ENCODE measurements around the gene TRIP4. TPM values are rescaled to one million over a fixed set of nuclear protein-coding genes. Genes with fewer than 3 reads are reported as not detected.

TRIP4 gene
- total and polyA plus RNA-seq, 4 donors = 17.0 to 23.6 (median 23.0) TPM

- 1 to 2% methylated on average over 45 of the region's 45 CpGs for WGBS, 2 donors
- Histone ChIP-seq H3K36me3 (ENCODE audit: control insufficient read depth in 4 of 4, insufficient read depth in 4 of 4, low read length in 4 of 4) (peaks cover 0 to 6% (median 0%) of the 10 kb centered on the region in 4 donors), H3K27ac (ENCODE audit: low read depth in 1 of 2, low read length in 1 of 2) (peak within 1 kb of the TSS; percentile 88 to 91), H3K4me3 (peak within 1 kb of the TSS; percentile 62), H3K9me3 (ENCODE audit: control insufficient read depth in 4 of 4, insufficient read depth in 3 of 4, low read length in 3 of 4) (no peaks in the 10 kb centered on the region), H3K9ac (ENCODE audit: insufficient read depth in 1 of 2, low read length in 2 of 2) (peak within 1 kb of the TSS in 1 of 2 donors; percentile 75), H3K4me1 (ENCODE audit: control insufficient read depth in 5 of 5, insufficient read depth in 5 of 5, low read length in 5 of 5) (peaks cover 7 to 52% (median 16%) of the 10 kb centered on the region in 5 donors), H3K27me3 (ENCODE audit: control insufficient read depth in 3 of 3, insufficient read depth in 3 of 3, low read length in 2 of 3) (no peaks in the 10 kb centered on the region)
- DNase-seq (peak; percentile 97), ATAC-seq (ENCODE audit: insufficient read depth, low FRiP score) (peak; percentile 92)
- TF ChIP-seq CTCF (IDR thresholded peaks at IDR 0.05; ENCODE audit: control extremely low read depth, extremely low read depth) = no peak
Observed at GRCh38 chr15:64460206-64460723, 72.6 kb downstream of the TRIP4 start, which contains the start of gene ZNF609. TSS of gene ZNF609 (plus strand) at chr15:64460578. CDS start at chr15:64499420, 38,842 bp downstream.

- H3K4me1 ChIP-seq (ENCODE audit: control insufficient read depth in 5 of 5, insufficient read depth in 5 of 5, low read length in 5 of 5) = peaks cover 7 to 46% (median 14%) of the 10 kb centered on the region in 5 donors
- 0 to 1% methylated on average over 34 to 56 of the region's 56 CpGs for WGBS, 2 donors
- ATAC-seq (ENCODE audit: insufficient read depth, low FRiP score) = peak; percentile 46
Observed at GRCh38 chr15:64460724-64461720, 73.4 kb downstream of the TRIP4 start.

GRCh38 chr15:64461721-64462162 lies 74.1 kb downstream of the TRIP4 start:
- DNase-seq (peak in 2 of 3 donors; percentile 47 to 81), ATAC-seq (ENCODE audit: insufficient read depth, low FRiP score) (no peak)
- Histone ChIP-seq H3K27me3 (ENCODE audit: control insufficient read depth in 3 of 3, insufficient read depth in 3 of 3, low read length in 2 of 3) (no peaks in the 10 kb centered on the region), H3K9me3 (ENCODE audit: control insufficient read depth in 4 of 4, insufficient read depth in 3 of 4, low read length in 3 of 4) (no peaks in the 10 kb centered on the region), H3K4me3 (no peak overlapping the region), H3K36me3 (ENCODE audit: control insufficient read depth in 4 of 4, insufficient read depth in 4 of 4, low read length in 4 of 4) (no peaks in the 10 kb centered on the region), H3K4me1 (ENCODE audit: control insufficient read depth in 5 of 5, insufficient read depth in 5 of 5, low read length in 5 of 5) (peaks cover 4 to 46% (median 9%) of the 10 kb centered on the region in 5 donors), H3K27ac (ENCODE audit: low read depth in 1 of 2, low read length in 1 of 2) (peak overlapping the region; percentile 43 to 88), H3K9ac (ENCODE audit: insufficient read depth in 1 of 2, low read length in 2 of 2) (peak overlapping the region in 1 of 2 donors; percentile 75)
- no peak for TF ChIP-seq CTCF (IDR thresholded peaks at IDR 0.05; ENCODE audit: control extremely low read depth, extremely low read depth)
- 15% methylated on average over 5 of the region's 5 CpGs for WGBS, 2 donors

More at GRCh38 chr15:64460724-64461720, 73.4 kb downstream of the TRIP4 start:
- H3K36me3 ChIP-seq (ENCODE audit: control insufficient read depth in 4 of 4, insufficient read depth in 4 of 4, low read length in 4 of 4) = no peaks in the 10 kb centered on the region
- H3K27ac ChIP-seq (ENCODE audit: low read depth in 1 of 2, low read length in 1 of 2) = peak overlapping the region; percentile 88 to 91
- peak overlapping the region in 1 of 2 donors; percentile 75 for H3K9ac ChIP-seq (ENCODE audit: insufficient read depth in 1 of 2, low read length in 2 of 2)
- H3K9me3 ChIP-seq (ENCODE audit: control insufficient read depth in 4 of 4, insufficient read depth in 3 of 4, low read length in 3 of 4) = no peaks in the 10 kb centered on the region
- peak overlapping the region; percentile 62 for H3K4me3 ChIP-seq
- no peaks in the 10 kb centered on the region for H3K27me3 ChIP-seq (ENCODE audit: control insufficient read depth in 3 of 3, insufficient read depth in 3 of 3, low read length in 2 of 3)
- peak; percentile 65 to 89 (median 87) for DNase-seq
- TF ChIP-seq CTCF (IDR thresholded peaks at IDR 0.05; ENCODE audit: control extremely low read depth, extremely low read depth) = no peak
